HFFc6 (cell line): ENCODE results near the gene REC8. TPM values are rescaled to one million over a fixed set of nuclear protein-coding genes. Genes with fewer than 3 reads are reported as not detected.

Experiments
- DNase-seq: peaks from one replicate; pipeline ENCODE4 v3.0.0-alpha.2; 2018
- H3K27ac Mint-ChIP-seq: 2 replicates; pipeline ENCODE4 v1.8.0; 2020; ENCODE audit warnings: mild to moderate bottlenecking, mixed read lengths
- H3K27me3 Mint-ChIP-seq: 2 replicates; pipeline ENCODE4 v1.8.0; 2021; ENCODE audit warnings: mild to moderate bottlenecking, moderate library complexity, mixed read lengths; ENCODE audit not compliant: insufficient read depth
- H3K36me3 Mint-ChIP-seq: 2 replicates; pipeline ENCODE4 v1.8.0; 2021; ENCODE audit warnings: low read depth, mixed read lengths
- H3K4me1 Mint-ChIP-seq: 2 replicates; pipeline ENCODE4 v1.8.0; 2020; ENCODE audit warnings: low read depth, mixed read lengths
- H3K4me3 Mint-ChIP-seq: 2 replicates; pipeline ENCODE4 v1.8.0; 2020; ENCODE audit warnings: mild to moderate bottlenecking, moderate library complexity, mixed read lengths
- H3K9me3 Mint-ChIP-seq: 2 replicates; pipeline ENCODE4 v1.8.0; 2020; ENCODE audit warnings: mild to moderate bottlenecking, mixed read lengths
- CTCF ChIP-seq: fragments of 200-600 bp; sonication (generic); IDR thresholded peaks from 2 replicates; pipeline ENCODE4 v1.5.0; 2021; ENCODE audit warnings: antibody characterized with exemption, mild to moderate bottlenecking
- total RNA-seq, 6 experiments: library from RNA; stranded (reverse); fragmentation: NEBNext Ultra II Directional; extraction: Animal tissue kit (Norgen Biotek cat#: 25700); gene quantifications; 2 replicates in 1 of 6; 3 replicates in 5 of 6; pipeline ENCODE4 v1.2.3, GENCODE V29; 2021

REC8 gene
- total RNA-seq, 6 experiments from 2014 or later: 2.9 to 3.9 (median 3.2) TPM

- peaks cover 13% of the 10 kb centered on the region for H3K36me3 Mint-ChIP-seq
- H3K27ac Mint-ChIP-seq: no peak overlapping the region
- H3K4me3 Mint-ChIP-seq: no peak overlapping the region
- no peak for TF ChIP-seq CTCF
- H3K4me1 Mint-ChIP-seq: peaks cover 16% of the 10 kb centered on the region
- peaks cover 8% of the 10 kb centered on the region for H3K27me3 Mint-ChIP-seq
- DNase-seq: no peak
- H3K9me3 Mint-ChIP-seq: no peaks in the 10 kb centered on the region
Observed at GRCh38 chr14:24176599-24176998, 4.7 kb downstream of the REC8 start.

GRCh38 chr14:24177041-24177825, 5.4 kb downstream of the REC8 start:
- DNase-seq: no peak
- H3K4me1 Mint-ChIP-seq: peaks cover 16% of the 10 kb centered on the region
- no peak overlapping the region for H3K4me3 Mint-ChIP-seq
- peaks cover 8% of the 10 kb centered on the region for H3K27me3 Mint-ChIP-seq
- TF ChIP-seq CTCF: no peak
- no peak overlapping the region for H3K27ac Mint-ChIP-seq
- H3K9me3 Mint-ChIP-seq: no peaks in the 10 kb centered on the region
- H3K36me3 Mint-ChIP-seq: peaks cover 13% of the 10 kb centered on the region

GRCh38 chr14:24177891-24178290, 6.0 kb downstream of the REC8 start:
- DNase-seq: no peak
- Mint-ChIP-seq H3K4me1 (peaks cover 16% of the 10 kb centered on the region), H3K9me3 (no peaks in the 10 kb centered on the region), H3K36me3 (peaks cover 18% of the 10 kb centered on the region), H3K27me3 (peaks cover 9% of the 10 kb centered on the region), H3K4me3 (no peak overlapping the region), H3K27ac (no peak overlapping the region)
- TF ChIP-seq CTCF: no peak

- Mint-ChIP-seq H3K9me3 (no peaks in the 10 kb centered on the region), H3K27ac (peak overlapping the region; percentile 11), H3K4me3 (no peak overlapping the region), H3K36me3 (peaks cover 18% of the 10 kb centered on the region), H3K4me1 (peaks cover 16% of the 10 kb centered on the region), H3K27me3 (peaks cover 11% of the 10 kb centered on the region)
- no peak for DNase-seq
- TF ChIP-seq CTCF: no peak
Observed at GRCh38 chr14:24178399-24179178, 6.7 kb downstream of the REC8 start.

- peak overlapping the region; percentile 88 for H3K27ac Mint-ChIP-seq
Observed at GRCh38 chr14:24179294-24179960, 7.5 kb downstream of the REC8 start.

More at GRCh38 chr14:24179294-24179960, 7.5 kb downstream of the REC8 start:
- H3K9me3 Mint-ChIP-seq: no peaks in the 10 kb centered on the region
- H3K4me1 Mint-ChIP-seq: peaks cover 16% of the 10 kb centered on the region
- H3K36me3 Mint-ChIP-seq: peaks cover 18% of the 10 kb centered on the region
- no peak for DNase-seq
- H3K4me3 Mint-ChIP-seq: no peak overlapping the region
- TF ChIP-seq CTCF: no peak
- peaks cover 11% of the 10 kb centered on the region for H3K27me3 Mint-ChIP-seq
